ENCODE data around the gene RNASE13.
A peak's percentile ranks its signal among the peaks of the same experiment; 100 is the strongest.

The RNASE13 gene

GRCh38 chr14:21034707-21035106 lies at the start of gene RNASE13:
Gene RNASE13 (minus strand): TSS chr14:21034807. CDS start chr14:21034288, 519 bp downstream.
- no peak for DNase-seq

DNA sequence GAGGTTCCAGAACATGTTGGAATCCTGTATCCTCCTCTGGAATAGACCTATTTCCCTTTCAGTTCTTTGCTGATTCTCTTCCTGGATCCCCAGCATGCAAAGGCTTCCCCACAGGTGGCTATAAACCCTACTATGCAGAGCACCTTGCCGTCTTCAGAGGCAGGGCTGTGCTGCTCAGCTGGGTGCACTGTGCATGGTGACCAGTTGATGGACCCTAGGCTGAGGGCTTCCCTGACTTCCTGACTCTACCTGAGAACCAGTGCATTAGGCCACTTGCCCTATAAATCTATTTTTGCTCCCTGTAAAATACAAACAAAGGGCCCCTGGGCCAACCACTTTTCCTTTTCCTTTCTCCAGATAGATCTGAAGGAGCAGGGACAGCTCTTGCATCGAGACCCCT lies 49.8 kb upstream of the RNASE13 start:
- DNase-seq: no peak

GRCh38 chr14:21083565-21084325 lies 49.1 kb upstream of the RNASE13 start:
- DNase-seq: no peak

DNA sequence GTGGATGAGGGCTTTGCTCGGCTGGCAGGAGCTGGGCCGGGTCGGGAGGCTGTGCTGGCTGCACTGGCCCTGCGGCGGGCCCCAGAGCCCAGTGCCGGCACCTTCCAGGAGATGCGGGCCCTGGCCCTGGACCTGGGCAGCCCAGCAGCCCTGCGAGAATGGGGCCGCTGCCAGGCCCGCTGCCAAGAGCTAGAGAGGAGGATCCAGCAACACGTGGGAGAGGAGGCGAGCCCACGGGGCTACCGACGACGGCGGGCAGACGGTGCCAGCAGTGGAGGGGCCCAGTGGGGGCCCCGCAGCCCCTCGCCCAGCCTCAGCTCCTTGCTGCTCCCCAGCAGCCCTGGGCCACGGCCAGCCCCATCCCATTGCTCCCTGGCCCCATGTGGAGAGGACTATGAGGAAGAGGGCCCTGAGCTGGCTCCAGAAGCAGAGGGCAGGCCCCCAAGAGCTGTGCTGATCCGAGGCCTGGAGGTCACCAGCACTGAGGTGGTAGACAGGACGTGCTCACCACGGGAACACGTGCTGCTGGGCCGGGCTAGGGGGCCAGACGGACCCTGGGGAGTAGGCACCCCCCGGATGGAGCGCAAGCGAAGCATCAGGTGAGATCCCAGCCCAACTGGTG lies 47.0 kb upstream of the RNASE13 start:
- no peak for DNase-seq

DNA sequence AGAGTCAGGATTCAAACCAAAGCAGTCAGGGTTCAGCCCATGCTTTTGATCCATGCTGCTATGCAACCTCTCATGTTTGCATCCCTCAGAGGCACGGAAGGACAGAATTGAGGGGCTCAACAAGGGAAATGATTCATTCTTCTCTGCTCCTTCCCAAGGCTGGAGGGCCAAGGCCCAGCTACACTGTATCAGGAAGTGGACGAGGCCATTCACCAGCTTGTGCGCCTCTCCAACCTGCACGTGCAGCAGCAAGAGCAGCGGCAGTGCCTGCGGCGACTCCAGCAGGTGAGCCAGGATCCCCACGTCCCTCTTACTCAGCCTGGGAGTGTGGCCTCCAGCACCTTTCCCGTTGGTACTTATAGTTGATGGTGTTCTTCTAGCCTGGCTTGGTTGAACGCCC lies 44.1 kb upstream of the RNASE13 start:
- no peak for DNase-seq

DNA sequence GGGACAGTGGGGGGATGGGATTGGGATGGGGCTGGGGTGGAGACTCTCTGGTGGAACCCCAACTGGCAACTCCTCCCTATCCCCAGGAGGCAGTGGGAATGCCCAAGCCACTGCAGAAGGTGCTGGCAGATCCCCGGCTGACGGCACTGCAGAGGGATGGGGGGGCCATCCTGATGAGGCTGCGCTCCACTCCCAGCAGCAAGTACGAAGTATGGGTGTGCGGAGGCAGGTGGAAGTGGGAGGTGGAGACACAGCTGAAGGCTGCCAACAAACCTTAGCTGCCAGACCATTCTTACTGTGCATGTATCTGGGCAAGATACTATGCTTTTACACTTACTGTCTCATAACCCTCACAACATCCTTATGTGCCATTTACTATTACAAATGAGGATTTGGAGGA lies 43.7 kb upstream of the RNASE13 start:
- no peak for DNase-seq

- no peak for DNase-seq
Measured at GRCh38 chr14:21077672-21078071, 43.1 kb upstream of the RNASE13 start.

- no peak for DNase-seq
Measured at GRCh38 chr14:21075719-21076437, 41.3 kb upstream of the RNASE13 start.

DNA sequence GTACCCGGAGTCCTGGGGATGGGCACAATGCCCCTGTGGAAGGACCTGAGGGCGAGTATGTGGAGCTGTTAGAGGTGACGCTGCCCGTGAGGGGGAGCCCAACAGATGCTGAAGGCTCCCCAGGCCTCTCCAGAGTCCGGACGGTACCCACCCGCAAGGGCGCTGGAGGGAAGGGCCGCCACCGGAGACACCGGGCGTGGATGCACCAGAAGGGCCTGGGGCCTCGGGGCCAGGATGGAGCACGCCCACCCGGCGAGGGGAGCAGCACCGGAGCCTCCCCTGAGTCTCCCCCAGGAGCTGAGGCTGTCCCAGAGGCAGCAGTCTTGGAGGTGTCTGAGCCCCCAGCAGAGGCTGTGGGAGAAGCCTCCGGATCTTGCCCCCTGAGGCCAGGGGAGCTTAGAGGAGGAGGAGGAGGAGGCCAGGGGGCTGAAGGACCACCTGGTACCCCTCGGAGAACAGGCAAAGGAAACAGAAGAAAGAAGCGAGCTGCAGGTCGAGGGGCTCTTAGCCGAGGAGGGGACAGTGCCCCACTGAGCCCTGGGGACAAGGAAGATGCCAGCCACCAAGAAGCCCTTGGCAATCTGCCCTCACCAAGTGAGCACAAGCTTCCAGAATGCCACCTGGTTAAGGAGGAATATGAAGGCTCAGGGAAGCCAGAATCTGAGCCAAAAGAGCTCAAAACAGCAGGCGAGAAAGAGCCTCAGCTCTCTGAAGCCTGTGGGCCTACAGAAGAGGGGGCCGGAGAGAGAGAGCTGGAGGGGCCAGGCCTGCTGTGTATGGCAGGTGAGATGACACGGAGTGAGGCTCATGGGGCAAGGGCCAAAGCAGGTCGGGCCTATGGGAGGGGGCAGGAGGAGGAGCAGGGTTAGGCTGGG lies 40.0 kb upstream of the RNASE13 start:
- DNase-seq: no peak

DNA sequence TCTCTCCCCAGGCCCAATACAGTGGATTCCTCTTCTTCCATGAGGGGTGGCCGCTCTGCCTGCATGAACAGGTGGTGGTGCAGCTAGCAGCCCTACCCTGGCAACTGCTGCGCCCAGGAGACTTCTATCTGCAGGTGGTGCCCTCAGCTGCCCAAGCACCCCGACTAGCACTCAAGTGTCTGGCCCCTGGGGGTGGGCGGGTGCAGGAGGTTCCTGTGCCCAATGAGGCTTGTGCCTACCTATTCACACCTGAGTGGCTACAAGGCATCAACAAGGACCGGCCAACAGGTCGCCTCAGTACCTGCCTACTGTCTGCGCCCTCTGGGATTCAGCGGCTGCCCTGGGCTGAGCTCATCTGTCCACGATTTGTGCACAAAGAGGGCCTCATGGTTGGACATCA lies 39.3 kb upstream of the RNASE13 start:
- no peak for DNase-seq

DNA sequence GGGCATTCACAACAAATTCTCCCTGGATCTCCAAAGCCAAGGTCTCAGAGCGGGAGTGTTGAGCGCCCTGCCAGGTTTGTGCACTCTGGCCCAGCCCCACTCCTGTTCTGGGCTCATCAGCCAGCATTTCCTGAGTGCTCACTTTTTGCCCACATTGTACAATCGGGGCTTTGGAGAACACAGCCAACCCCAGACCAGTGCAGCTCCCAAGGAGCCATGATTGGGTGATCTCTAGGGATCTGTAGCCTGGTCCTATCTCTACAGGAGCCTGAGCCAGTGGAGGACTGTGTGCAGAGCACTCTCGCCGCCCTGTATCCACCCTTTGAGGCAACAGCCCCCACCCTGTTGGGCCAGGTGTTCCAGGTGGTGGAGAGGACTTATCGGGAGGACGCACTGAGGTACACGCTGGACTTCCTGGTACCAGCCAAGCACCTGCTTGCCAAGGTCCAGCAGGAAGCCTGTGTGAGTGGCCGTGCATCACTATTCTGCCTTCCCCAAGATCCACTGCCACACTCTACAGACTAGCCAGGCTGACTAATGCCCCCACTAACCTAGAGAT lies 38.3 kb upstream of the RNASE13 start:
- no peak for DNase-seq

- DNase-seq: no peak
Measured at GRCh38 chr14:21072031-21072473, 37.4 kb upstream of the RNASE13 start.

DNA sequence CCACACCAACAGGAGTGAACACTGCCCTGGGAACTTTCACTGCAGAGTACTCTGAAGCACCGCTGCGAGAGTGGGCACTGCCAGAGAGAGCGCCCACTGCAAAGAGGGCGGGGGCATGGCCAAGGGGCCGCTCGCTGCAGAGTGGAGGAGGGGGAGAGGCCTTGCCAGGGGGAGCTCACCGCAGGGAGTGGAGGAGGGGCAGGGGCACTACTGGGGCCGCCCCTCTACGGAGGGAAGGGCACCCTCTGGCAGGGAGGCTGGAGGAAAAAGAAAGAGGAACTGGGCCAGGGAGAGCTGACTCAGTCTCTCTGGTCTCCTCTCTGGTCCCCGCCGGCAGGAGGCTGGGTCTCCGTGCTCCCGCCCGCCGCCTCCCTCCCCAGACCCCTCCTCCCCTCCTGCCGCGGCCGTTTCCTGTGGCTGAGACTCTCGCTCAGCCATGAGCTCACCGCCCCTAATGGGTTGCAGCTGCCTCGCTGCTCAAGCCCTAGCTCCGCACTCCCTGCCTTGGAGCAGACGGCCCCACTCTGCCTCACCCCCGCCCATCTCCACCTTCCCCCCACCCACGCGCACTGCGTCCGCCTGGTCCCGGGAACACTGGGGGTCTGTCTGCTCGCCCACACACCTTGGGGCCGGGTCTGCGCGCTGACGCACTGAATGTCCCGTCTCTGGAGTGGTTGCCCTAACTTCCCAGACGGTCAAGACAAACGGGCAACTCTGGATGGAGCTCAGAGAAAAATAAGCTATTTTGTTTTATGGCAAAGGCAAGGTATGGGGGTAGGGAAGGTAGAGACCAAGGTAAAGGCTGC lies 36.8 kb upstream of the RNASE13 start:
- peak; percentile 32 to 86 for DNase-seq

DNA sequence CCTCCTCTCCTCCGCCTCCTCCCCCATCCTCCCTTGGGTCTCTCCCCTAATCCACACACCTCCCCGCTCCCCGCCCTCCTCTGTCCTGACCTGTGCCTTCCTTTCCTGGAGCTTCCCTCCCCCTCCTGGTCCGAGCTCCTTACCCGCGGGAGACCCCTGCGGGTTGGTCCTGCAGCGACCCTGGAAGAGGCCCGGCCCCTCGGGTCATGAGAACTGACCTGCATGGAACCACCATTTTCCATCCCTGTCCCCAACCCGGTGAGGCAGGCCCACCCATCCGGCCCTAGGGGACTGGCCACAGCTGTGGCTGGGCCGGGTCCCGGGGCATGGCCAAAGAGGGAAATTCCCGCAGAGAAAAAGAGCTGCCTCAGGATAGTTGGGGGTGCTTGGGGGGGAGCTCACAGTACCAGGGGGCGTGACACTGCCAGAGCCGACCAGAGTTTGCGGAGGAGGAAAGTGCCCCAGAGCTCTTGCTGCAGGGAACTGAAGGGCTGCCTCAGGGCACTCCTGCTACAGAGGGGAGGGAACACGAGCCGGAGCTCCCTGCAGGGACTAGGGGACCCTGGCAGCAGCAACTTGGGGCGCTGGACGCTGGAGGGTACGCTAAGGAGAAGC lies 36.1 kb upstream of the RNASE13 start:
- DNase-seq: peak in 1 of 2 experiments; percentile 64

DNA sequence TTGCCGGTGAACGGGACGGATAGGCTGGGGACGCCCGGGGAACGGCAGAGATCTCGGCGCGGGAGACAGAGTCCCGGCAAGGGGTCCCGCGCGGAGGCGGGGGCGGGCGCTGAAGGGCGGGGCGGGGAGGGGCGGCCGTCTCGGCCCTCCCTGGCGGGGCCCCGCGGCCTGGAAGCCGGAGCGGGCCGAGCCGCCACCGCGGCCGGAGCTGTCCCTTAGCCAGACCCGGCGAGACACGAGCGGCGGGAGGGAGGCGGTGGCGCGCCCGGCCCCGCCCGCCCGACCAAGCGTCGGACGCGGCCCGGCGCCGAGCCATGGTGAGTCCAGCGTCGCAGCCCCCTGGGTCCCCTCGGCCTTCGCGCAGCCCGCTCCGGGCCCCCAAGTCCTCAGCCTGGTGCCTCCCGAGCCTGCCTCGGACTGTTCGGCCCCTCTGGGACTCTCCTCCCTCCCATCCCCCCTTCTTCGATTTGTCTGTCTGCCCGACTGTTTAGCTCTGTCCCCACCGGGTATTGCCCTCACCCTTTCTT lies 35.5 kb upstream of the RNASE13 start, which contains the start of gene ARHGEF40:
Gene ARHGEF40 (plus strand): TSS at position 222 of the 527 bp plus-strand sequence. CDS start 93 bp downstream, at position 315.
- peak in 1 of 2 experiments; percentile 66 for DNase-seq

DNA sequence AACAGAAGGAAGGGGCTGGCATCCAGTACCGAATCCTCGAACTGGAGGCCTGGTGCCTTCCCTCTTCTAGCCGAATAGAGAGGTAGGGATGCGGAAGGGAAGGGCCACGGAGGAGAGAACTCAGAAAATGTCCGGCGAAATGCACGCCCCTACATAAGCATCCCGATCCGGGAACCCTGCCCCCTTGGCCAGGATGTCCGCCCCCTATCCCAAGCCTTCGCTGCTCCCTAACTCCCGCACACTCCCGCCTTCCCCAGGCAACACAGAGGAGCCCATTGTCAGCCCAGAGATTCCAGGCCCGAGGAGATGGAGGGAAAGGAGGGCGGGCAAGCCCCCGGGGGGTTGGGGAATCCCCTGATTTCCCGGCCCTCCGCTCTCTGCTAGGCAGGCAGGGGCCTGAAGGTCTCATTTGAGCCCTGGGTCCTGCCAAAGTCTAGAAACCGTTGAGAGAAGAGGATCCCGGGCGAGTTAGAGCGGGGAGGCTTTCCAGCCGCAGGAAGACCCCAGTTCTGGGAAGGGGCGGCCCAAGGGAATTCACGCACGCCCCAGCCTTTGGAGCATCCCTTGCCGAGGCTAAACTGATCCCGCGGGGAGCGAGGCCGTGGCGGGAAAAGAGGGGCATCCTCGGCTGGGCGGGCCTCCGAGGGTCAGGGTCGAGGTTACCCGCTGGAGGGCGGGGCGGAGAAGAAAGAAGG lies 34.9 kb upstream of the RNASE13 start:
- peak in 1 of 2 experiments; percentile 66 for DNase-seq

- peak; percentile 30 to 81 for DNase-seq
Measured at GRCh38 chr14:21068521-21069387, 34.1 kb upstream of the RNASE13 start.

GRCh38 chr14:21066882-21067502 lies 32.4 kb upstream of the RNASE13 start:
- DNase-seq: peak in 1 of 2 experiments; percentile 29

Data from NCI-H526 (cell line).